Measurements from ENCODE around the gene SMAD6.
"Not testable (repeated sequence)": the region's sequence is repeated elsewhere in the genome, so short reads cannot be mapped to it uniquely, and the experiment has no call there.

The SMAD6 gene

GRCh38 chr15:66828817-66829541, 126.9 kb downstream of the SMAD6 start:
- not testable (repeated sequence) for DNase-seq

DNA sequence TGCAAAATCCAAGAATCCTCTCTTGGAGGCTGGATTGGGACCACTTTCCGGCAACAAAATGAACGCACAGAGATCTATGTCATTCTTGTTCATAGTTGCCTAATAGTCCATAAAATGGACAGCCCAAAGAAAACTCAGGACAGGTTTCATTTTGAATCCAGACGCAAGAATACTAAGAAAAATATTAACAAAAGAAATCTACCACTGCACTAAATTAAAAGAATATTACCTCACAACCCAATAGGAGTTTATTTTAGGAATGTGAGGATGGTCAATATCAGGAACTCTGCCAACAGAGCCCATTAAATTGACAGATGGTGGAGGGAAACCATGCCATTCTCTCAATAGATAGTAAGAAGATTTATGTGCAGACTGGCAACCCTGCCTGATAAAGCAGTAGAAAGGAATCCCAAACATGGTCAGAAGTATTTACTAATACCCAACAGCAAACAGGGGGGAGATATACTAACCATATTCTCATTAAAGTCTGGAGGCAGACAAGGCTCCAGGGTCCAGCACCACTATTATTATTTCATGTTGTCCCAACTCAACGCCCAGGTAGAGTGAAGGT, 127.6 kb downstream of the SMAD6 start:
- DNase-seq: no peak

GRCh38 chr15:66830358-66830757, 128.3 kb downstream of the SMAD6 start:
- no peak for DNase-seq

DNA sequence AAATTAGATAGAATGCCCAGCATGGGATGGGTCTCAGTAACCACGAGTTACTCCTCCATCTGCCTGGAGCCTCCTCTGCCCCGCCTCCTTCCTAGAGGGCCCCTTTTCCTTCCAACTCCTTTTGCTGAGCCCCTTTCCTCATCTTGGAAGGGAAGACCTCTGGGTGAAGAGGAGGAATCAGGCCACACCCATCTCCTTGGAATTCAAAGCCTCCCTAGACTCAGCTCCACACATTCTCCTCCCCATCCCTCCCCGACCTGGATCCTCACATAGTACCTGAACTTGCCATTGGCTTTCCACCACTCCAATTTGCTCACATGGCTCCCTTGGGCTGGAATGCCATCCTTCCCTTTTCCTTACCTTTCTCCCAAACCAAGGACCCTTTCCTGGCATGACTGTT, 128.8 kb downstream of the SMAD6 start:
- no peak for DNase-seq

GRCh38 chr15:66831289-66831688, 129.3 kb downstream of the SMAD6 start:
- DNase-seq: no peak

DNA sequence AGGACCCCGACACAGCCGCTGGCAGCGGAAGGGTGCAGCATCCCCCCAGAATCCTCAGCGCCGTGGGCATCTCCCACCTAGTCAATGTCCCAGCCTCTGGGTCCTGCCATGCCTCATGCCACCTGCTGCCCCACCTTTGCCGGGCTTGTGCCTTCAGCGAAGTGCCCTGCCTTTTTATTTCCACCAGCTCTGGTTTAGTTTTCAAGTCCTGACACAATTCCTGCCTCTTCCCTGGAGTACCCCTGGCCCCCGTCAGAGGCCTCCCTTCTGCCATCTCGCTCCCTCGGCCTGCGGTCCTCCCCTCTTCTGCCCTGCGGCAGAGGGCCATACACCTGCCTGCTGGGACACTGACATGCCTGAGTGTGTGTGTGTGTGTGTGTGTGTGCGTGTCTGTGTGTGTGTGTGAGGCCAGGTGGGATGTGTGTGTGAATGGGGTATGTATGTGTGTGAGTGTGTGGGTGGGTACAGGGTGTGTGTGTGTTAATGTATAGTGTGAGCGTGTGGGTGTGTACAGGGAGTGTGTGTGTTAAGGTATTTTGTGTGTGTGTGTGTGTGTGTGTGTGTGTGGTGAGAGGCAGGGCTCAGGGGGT, 129.9 kb downstream of the SMAD6 start:
- DNase-seq: no peak

All from NCI-H774 (cell line).